Stimulated activated CD4-positive, alpha-beta T cell treated with anti-CD3 and anti-CD28 coated beads, Interleukin-1b, Interleukin-23, amount 100 ng/mL, for 48 hours (primary cell): Measurements from ENCODE around the gene NDUFA13.

Source experiments
- DNase-seq: peaks from one replicate; pipeline ENCODE4 v3.0.0-alpha.2; 2020

Gene NDUFA13

GRCh38 chr19:19513682-19514081 is 2.3 kb upstream of the NDUFA13 start:
- DNase-seq: no peak

- DNase-seq: no peak
Measured at GRCh38 chr19:19514215-19514657, 1.8 kb upstream of the NDUFA13 start.

GRCh38 chr19:19514881-19515641 is 964 bp upstream of the NDUFA13 start, which contains the start of gene TSSK6:
Gene TSSK6 (minus strand): TSS chr19:19515548. CDS start chr19:19515427, 121 bp downstream.
- DNase-seq: no peak

- DNase-seq: no peak
Measured at GRCh38 chr19:19517235-19517619, 1.2 kb downstream of the NDUFA13 start.

GRCh38 chr19:19520989-19521388 is 5.0 kb downstream of the NDUFA13 start:
- DNase-seq: no peak

GRCh38 chr19:19523177-19523576 is 7.2 kb downstream of the NDUFA13 start:
- no peak for DNase-seq

GRCh38 chr19:19524053-19524452 is 8.0 kb downstream of the NDUFA13 start:
- DNase-seq: no peak

- DNase-seq: no peak
Measured at GRCh38 chr19:19525611-19526380, 9.8 kb downstream of the NDUFA13 start.

GRCh38 chr19:19526581-19527370 is 10.8 kb downstream of the NDUFA13 start:
- DNase-seq: no peak

GRCh38 chr19:19527371-19527656 is 11.3 kb downstream of the NDUFA13 start:
- no peak for DNase-seq

GRCh38 chr19:19527674-19528625 is 11.9 kb downstream of the NDUFA13 start:
- no peak for DNase-seq

GRCh38 chr19:19528721-19529490 is 12.9 kb downstream of the NDUFA13 start, which contains the start of gene YJEFN3:
Gene YJEFN3 (plus strand): TSS chr19:19528911. CDS start chr19:19528933, 22 bp downstream.
- no peak for DNase-seq

- DNase-seq: no peak
Measured at GRCh38 chr19:19529783-19530422, 13.9 kb downstream of the NDUFA13 start.

GRCh38 chr19:19530423-19530804 is 14.4 kb downstream of the NDUFA13 start:
- no peak for DNase-seq

- no peak for DNase-seq
Measured at GRCh38 chr19:19530889-19531288, 14.9 kb downstream of the NDUFA13 start.

GRCh38 chr19:19531951-19532805 is 16.2 kb downstream of the NDUFA13 start:
- DNase-seq: peak; percentile 80

- no peak for DNase-seq
Measured at GRCh38 chr19:19532806-19533701, 17.0 kb downstream of the NDUFA13 start.

- no peak for DNase-seq
Measured at GRCh38 chr19:19533841-19534240, 17.8 kb downstream of the NDUFA13 start.
